Activated T-cell treated with anti-CD3 and anti-CD28 coated beads for 48 hours (primary cell): ENCODE results near the gene WDR38.
"Not testable (repeated sequence)": the region's sequence is repeated elsewhere in the genome, so short reads cannot be mapped to it uniquely, and the experiment has no call there.

ENCODE experiments used
- DNase-seq: peaks from one replicate; pipeline ENCODE4 v3.0.0-alpha.2; 2020; ENCODE audit warnings: low read depth

WDR38 gene

DNA sequence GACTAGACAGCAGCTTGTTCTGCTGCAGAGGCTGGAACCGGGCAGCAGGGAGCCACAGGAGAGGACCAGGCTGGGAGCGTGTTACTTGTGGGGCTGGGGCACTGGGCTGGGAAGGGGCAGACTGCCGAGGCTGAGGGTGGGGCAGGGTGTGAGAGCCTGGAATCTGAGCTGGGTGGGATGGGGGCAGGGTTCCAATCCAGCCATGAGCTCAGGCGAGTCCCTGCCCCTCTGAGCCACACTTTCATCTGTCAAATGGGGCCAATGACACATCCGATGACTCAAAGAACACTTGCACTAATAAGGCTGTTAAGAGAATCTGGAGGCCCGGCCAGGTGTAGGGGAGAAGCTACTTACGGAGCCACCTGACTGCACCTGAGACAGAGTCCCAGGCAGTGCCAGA is 18.7 kb upstream of the WDR38 start:
- no peak for DNase-seq

DNA sequence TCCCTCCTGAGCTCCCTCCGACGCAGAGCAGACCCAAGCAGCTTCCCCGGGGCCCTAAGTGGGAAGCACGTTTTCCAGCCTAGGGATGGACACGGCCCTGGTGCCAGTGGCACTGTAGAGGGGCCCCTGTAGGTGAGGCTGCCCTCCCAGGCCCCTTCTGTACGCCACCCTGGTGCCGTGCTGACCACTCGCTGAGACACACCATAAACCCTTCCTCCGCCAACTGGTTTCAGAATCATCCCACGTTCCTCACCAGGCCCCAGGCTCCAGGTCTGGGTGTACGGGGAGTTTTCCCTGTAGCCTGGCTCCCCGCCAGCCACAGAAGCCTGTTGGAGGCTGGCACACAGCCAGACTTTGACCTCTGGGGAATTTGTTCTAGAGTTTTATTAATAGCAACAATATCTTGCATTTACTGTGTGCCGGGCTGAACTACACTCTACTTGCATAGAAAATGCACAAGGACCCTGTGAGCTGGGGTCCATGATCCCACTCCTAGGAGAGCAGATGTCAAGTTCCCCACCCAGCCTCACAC is 18.2 kb upstream of the WDR38 start:
- DNase-seq = no peak

DNA sequence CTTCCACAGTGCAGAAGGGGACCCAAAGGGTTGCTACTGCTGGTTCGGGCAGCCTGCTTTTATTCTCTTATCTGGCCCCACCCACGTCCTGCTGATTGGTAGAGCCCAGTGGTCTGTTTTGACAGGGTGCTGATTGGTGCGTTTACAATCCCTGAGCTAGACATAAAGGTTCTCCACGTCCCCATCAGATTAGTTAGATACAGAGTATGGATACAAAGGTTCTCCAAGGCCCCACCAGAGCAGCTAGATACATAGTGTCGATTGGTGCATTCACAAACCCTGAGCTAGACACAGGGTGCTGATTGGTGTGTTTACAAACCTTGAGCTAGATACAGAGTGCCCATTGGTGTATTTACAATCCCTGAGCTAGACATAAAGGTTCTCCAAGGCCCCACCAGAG is 15.1 kb upstream of the WDR38 start:
- DNase-seq = not testable (repeated sequence)

DNA sequence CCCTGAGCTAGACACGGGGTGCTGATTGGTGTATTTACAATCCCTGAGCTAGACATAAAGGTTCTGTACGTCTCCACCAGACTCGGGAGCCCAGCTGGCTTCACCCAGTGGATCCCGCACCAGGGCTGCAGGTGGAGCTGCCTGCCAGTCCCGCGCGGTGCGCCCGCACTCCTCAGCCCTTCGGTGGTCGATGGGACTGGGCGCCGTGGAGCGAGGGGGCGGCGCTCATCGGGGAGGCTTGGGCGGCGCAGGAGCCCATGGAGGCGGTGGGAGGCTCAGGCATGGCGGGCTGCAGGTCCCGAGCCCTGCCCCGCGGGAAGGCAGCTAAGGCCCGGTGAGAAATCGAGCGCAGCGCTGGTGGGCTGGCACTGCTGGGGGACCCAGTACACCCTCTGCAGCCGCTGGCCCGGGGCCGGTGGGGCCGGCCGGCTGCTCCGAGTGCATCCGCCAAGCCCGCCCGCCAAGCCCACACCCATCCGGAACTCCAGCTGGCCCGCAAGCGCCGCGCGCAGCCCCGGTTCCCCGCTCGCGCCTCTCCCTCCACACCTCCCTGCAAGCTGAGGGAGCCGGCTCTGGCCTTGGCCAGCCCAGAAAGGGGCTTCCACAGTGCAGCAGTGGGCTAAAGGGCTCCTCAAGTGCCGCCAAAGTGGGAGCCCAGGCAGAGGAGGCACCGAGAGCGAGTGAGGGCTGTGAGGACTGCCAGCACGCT is 14.5 kb upstream of the WDR38 start:
- not testable (repeated sequence) for DNase-seq

DNA sequence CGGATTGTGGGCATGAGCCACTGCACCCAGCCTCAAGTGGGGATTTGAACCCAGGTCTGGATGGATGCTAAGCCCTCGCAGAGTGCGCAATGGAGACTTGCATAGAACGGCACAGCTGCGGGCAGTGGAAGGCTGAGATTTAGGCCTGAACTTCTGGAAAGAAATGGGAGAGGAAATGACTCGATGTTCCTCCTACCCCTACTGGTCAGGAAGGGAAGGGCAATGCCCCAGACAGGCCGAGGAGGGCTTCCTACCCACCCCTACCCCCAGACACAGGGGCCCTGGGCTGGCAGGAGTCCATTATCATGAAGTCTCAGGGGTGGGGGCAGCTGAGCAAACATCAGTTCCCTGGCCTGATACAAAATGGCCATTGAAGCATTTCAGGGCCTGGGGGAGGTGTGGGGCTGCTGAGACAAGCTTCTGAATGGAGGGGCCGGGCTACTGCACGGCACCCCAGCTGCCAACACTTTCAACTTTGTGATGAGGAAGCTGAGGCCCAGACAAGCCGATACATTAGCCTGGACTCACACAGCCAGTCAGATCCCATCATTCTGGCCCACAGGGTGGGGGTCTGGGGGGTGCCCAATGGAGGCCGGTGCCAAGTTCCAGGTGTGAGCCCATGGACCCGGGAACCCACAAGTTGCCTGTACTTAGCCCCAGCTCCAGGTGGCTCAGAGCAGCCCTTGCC is 13.5 kb upstream of the WDR38 start:
- DNase-seq = no peak

DNA sequence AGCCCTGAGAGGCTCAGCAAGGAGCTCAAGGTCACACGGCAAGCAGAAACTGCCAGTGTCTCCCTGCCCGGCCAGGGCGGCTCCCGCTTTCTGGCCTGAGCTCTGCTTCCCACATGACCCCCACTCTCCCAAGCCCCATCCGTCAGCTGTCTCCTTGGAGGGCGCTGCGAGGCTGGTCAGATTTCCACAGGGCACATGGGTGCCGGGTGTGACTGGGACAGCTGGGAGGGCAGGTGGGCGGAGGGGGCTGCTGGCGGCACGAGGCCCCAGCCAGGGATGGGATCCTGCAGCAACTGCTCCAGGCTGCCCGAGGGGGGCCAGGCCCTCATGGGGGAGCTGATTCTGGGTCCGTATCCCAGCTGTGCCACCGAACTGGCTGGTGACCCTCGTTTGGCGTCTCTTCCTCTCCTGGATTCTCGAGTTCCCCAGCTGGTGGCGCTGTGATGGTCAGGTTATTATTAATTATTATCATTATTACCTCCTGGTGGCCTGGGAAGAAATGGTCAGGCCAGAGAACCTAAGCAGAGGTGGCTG is 12.9 kb upstream of the WDR38 start:
- no peak for DNase-seq

DNA sequence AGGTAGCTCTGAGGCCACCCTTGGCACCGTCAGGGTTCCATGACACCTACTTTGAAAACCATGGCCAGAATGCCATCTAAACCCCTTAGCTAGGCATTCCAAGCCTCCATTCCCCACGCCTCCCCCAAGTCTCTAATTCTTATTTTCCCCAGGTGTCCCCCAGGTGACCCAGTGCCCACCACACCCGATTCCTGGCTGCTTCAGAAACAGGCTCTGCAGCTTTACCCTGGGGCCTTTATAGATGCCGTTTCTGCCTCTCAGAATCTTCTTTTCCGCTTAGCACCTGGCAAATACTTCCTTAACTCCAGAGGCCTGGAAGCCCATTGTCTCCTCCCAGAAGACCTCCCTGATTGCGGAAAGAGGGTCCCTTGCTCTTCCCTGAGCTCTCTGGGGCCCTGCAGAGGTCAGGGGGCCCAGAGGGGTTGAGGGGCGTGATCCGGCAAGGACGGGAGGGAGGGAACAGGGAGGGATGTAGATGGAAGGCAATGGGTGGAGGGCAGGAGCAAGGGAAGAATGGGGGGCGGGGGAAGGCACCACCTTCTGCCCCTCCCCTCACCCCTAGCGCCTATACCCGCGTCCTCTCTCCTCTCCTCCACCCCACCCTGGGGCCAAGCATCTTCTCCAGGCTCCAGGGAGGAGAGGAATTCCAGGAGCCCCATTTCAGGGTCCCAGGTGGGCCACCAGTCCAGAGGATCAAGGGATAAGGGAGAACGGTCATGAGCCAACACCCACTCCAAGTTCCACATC is 12.0 kb upstream of the WDR38 start:
- no peak for DNase-seq

DNA sequence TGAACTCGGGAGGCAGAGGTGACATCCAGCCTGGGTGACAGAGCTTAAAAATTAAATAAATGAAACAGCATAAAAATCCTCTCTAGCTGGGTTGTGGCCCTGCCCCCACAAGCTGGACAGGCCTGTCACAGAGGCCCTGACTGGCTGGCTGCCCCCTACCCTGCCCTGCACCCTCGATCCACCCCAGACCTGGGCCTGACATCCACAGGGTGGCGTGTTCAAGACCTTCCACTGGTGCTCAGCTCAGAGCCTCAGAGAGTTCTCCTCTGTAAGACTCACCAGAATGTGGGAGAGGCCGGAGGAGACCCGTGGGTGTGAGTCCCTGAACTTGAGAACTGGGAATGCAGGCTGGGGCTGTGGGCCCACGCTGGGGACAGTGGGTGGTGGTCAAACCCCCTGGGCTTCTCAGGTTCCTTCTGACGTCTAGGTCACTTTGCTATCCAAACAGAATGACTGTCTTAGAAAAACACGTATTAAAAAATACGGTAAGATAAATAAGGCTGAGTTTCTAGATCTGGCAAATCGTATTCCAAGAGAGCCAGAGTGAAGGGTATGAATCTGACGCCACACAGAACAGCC is 9.7 kb upstream of the WDR38 start:
- no peak for DNase-seq

DNA sequence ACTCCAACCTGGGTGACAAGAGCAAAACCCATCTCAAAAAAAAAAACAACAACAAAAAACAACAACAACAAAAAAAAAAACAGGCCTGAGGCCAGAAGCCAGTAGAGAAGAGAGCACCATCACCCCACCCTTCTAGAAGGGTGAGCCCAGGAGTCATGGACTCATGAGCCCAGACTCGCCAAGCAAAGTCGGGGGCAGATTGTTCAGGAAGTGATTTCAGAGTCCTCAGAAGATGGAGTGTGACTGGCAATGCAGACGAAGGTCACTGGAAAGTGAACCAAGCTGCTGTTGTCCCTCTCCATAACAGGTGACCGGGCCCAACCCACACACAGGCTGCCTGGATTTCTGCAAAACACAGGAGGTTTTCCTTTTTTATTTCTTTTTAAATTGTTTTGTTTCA is 9.0 kb upstream of the WDR38 start:
- DNase-seq = no peak

DNA sequence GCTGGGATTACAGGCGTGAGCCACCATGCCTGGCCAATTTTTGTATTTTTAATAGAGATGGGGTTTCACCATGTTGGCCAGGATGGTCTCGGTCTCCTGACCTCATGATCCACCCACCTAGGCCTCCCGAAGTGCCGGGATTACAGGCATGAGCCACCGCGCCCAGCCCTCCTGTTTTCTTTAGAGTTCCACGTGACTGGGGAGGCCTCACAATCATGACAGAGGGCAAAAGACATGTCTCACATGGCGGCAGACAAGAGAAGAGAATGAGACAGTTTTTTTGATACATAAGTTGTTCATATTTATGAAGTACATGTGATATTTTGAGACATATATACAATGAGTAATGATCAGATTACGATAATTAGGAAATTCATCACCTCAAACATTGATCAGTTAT is 6.8 kb upstream of the WDR38 start:
- not testable (repeated sequence) for DNase-seq

DNA sequence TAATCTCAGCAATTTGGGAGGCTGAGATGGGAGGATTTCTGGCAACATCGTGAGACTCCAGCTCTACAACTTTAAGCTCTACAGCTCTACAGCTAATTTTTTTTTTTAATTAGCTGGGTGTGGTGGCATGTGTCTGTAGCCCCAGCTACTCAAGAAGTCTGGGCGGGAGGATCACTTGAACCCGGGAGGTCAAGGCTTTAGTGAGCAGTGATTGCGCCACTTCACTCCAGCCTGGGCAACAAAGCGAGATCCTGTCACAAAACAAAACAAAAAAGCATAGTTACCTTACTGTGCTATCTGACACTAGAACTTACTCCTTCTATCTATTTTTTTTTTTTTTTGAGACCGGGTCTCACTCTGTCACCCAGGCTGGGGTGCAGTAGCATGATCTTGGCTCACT is 6.3 kb upstream of the WDR38 start:
- DNase-seq = no peak

DNA sequence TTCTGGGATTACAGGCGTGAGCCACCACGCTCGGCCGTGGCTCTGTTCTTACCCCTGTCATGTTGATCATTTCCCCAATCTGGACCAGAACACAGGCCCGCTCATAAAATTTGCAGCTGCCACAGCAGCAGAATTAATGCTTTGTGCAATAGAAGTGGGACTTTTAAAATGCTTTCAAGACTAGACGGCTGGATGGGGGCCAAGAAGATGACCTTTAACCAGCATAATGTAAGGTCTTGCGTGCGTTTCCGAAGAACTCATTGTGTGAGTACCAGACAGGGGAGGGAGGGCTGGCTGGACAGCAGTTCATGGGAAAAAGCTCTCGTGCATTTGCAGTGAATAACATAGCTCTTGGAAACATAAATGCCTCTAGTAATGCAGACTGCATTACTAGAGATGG is 3.5 kb upstream of the WDR38 start:
- DNase-seq = no peak

DNA sequence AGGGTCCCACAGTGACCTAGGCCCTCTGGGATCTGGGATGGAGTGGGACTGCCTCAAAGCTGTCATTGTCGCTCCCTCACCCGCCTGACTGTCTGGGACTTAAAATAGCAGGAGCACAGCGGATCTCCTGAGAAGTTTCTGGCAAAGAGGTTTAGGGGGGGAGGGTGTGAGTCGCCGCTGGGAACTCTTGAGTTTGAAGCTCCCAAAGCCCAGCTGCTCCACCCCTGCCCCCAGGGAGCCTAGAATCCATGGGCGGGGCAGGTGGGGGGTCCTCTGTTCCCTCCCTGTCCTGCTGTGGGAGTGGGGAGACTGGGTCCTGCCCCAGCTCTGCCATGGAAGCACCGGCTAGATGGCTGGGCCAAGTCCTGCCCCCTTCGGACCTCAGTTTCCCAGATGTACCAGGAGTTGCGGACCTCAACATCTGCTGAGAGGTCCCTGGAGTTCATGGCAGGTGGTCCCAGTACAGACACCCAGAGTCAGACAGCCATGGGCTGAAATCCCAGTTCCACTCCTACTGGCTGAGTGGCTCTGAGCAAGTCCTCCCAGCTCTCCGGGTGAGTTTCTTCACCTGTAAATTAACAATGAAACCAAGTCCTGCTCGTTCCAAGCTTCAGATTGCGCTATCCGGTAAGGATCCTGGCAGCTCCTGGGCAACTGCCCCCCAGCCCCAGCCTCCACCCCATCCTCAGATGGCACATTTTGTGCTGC is 985 bp upstream of the WDR38 start:
- DNase-seq = no peak

DNA sequence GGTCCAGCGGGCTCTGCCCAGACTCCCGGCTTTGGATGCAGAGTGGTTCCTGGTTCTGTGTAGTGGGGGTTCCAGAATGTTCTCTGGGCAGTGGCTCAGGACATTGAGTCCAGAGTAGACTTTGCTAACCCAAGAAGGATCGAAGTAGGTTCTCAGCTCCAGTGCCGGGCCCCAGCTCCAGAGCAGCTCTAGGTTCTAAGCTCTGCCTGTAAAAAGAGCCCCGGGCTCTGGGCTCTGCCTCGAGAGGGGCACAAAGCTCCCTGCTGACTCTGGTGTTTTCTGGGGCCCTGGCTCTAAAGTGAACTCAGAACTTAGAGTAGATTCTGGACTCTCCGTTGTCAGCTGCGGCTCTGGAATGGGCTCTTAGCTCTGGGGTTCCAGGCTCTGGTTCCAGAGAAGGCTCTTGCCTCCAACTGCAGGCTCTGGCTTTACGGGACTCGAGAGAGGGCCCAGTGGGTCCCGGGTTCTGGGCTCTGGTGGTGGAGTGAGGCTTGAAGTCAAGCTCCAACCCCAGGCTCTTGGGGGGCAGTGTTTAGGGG is 414 bp downstream of the WDR38 start:
- no peak for DNase-seq

DNA sequence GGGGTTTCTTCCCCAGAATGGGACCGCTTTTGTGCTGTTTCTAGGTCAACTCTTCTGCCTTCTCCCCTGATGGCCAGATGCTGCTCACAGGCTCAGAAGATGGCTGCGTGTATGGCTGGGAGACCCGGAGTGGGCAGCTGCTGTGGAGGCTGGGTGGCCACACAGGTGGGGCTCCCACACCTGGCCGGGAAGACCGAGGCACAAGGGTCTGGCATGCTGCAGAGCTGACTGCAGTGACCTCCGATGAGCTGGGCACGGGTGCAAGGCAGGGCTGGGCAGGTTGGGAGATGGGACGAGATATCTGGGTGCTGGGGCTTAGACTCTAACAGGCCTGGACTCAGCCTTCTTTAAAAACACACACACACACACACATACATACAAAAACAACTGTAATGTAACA is 901 bp downstream of the WDR38 start:
- no peak for DNase-seq

DNA sequence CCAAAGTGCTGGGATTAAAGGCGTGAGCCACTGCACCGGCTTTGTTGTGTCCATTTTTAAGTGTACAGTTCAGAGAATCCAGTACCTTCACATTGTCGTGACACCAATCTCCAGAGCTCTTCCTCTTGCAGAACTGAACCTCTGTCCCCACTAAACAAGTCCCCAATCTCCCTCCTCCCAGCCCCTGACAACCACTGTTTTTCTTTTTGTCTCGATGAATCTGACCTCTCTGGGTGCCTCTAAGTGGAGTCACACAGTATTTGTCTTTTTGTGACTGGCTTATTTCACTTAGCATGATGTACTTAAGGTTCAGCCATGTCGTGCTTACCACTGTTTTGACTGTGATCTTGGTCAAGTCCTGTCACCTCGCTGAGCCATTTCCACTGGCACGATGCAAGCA is 1.6 kb downstream of the WDR38 start:
- no peak for DNase-seq

DNA sequence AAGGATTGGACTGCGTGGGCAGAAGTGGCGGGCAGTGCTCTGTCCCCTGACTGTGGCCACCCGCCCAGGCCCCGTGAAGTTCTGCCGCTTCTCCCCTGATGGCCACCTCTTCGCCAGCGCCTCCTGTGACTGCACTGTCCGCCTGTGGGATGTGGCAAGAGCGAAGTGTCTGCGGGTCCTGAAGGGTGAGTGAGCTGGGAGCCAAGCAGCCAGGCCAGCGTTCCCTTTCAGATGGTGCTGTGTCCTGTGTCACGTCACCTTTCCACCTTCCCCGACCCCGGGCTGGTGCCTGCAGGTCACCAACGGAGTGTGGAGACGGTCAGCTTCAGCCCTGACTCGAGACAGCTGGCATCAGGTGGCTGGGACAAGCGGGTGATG is 2.3 kb downstream of the WDR38 start:
- DNase-seq = no peak

DNA sequence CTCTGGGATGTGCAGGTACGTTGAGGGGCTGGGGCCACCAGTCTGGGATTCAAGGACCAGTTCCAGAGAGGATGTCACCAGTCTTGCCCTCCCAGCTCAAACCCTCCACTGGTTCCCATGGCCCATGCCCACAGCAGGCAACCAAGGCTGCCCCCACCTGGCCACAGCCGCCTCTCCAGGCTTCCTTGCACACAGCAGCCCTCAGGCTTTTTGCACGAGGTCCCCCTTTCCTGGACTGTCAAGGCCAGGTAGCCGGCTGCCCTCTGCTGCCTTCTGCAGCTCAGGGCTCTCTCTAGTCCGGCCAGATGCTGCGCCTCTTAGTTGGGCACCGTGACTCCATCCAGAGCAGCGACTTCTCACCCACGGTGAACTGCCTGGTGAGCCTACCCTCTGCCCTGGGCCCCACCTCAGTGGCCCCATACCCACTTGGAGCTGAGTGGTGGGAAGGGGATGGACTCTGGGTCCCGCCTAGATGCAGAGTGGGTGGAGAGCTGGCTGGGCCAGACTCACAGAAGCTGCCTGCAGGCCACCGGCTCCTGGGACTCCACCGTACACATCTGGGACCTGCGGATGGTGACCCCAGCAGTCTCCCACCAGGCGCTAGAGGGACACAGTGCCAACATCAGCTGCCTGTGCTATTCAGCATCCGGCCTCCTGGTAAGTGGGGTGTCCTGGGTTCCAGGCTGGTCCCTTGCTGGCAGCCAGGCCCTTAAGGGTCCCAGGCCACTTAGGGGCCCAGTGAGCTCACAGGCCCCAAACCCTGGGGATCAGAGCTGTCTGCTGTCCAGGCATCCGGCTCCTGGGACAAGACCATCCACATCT is 2.9 kb downstream of the WDR38 start:
- no peak for DNase-seq

DNA sequence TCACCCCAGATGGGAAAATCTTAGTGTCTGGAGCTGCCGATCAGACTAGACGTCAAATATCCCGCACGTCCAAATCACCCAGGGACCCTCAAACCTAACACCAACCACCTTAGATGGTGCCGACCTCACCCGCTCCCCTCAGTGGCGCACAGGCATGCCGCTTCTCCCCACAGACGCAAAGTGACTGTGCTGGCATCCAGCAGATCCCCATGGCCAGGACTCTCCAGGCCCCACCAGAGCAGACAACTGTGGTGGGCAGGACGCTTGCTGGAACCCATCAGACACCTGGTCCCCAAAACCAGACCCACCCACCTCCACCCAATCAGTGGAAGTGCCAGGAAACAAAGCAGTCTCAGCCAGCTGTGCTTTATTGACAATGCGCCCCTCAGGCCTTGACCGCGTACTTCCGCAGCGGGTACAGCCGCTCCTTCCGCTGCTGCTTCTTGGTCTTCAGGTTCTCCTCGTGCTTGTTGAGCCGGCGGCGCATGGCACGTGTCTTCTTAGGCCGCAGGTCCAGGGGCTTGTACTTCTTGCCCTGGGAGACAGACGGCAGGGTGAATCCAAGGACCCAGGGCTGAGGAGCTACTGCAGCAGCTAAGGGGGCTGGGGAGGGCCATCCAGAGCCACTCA is 4.4 kb downstream of the WDR38 start:
- DNase-seq = no peak
